Endothelial cell of umbilical vein (primary cell): Measurements from ENCODE around the gene RAP1GAP2. TPM values are rescaled to one million over a fixed set of nuclear protein-coding genes. Genes with fewer than 3 reads are reported as not detected.

Experiments used
- BruUV-seq: library from RNA; stranded (reverse); fragments of 400-500 nt; replicated peaks from 2 replicates; lab custom pipeline; 2021; lab: Mats Ljungman, UMichigan
- CTCF ChIA-PET: fragments of 300-600, 350-600 bp; sonication (Branson Sonifier 250); formaldehyde crosslinking; loops from one replicate; lab custom pipeline; 2021; ENCODE audit warnings: antibody characterized with exemption, inconsistent platforms; lab: Charles Lee
- POLR2A ChIA-PET: fragments of 300-600, 350-600 bp; sonication (Branson Sonifier 250); formaldehyde crosslinking; loops from one replicate; lab custom pipeline; 2021; ENCODE audit warnings: antibody characterized with exemption, inconsistent platforms; lab: Charles Lee
- DNase-seq: peaks from one replicate; pipeline ENCODE4 v3.0.0-alpha.2; 2011; ENCODE audit warnings: low read depth, low spot score
- FAIRE-seq: peaks from 2 replicates; lab custom pipeline; 2011; peaks lifted over from hg19 to GRCh38; lab: Jason Lieb, UNC
- H2AFZ ChIP-seq: 2 replicates; pipeline ENCODE4 v1.6.0; 2012; ENCODE audit warnings: low read depth, low read length, control low read depth, inconsistent platforms
- H3K27ac ChIP-seq: 2 replicates; pipeline ENCODE4 v1.5.1; 2011; ENCODE audit warnings: low read depth, mild to moderate bottlenecking, control low read depth, low read length, moderate library complexity; ENCODE audit not compliant: insufficient read depth
- H3K27me3 ChIP-seq, 2 experiments: 2 replicates each; pipeline versions ENCODE4 v1.6.0 to v1.6.1; 2011; ENCODE audit warnings: low read length in 2 of 2, mixed read lengths in 1 of 2; ENCODE audit not compliant: control insufficient read depth in 2 of 2, insufficient read depth in 2 of 2
- H3K36me3 ChIP-seq, 2 experiments: 2 replicates in 1 of 2; 3 replicates in 1 of 2; pipeline ENCODE4 v1.5.1; 2011; ENCODE audit warnings: low read length in 2 of 2, mild to moderate bottlenecking in 1 of 2, moderate library complexity in 1 of 2; ENCODE audit not compliant: control insufficient read depth in 2 of 2, insufficient read depth in 2 of 2; ENCODE audit errors: extremely low read depth in 1 of 2
- H3K4me1 ChIP-seq: 3 replicates; pipeline ENCODE4 v1.5.1; 2011; ENCODE audit warnings: mild to moderate bottlenecking, low read length; ENCODE audit not compliant: control insufficient read depth, insufficient read depth; ENCODE audit errors: extremely low read depth
- H3K4me2 ChIP-seq: 2 replicates; pipeline ENCODE4 v1.6.1; 2011; ENCODE audit warnings: low read length, control low read depth, mixed read lengths; ENCODE audit not compliant: insufficient read depth
- H3K4me3 ChIP-seq, 3 experiments: fragments of 200-600 bp in 1 of 3; sonication (generic), shearing (Covaris generic) in 1 of 3; replicated peaks in 1 of 3; 2 replicates each; pipeline ENCODE4 v1.5.1; 2011 to 2016; ENCODE audit warnings: control low read depth in 3 of 3, low read length in 3 of 3, mild to moderate bottlenecking in 2 of 3, inconsistent platforms in 1 of 3, low read depth in 1 of 3, moderate library complexity in 1 of 3; ENCODE audit not compliant: insufficient read depth in 1 of 3
- H3K79me2 ChIP-seq: 2 replicates; pipeline ENCODE4 v1.6.0; 2012; ENCODE audit warnings: low read length, inconsistent platforms; ENCODE audit not compliant: control insufficient read depth, insufficient read depth
- H3K9ac ChIP-seq: replicated peaks from 2 replicates; pipeline ENCODE3; 2011; ENCODE audit warnings: low read length, control low read depth; ENCODE audit not compliant: insufficient read depth; ENCODE audit errors: extremely low read depth
- H3K9me1 ChIP-seq: replicated peaks from 3 replicates; pipeline ENCODE4 v1.6.0; 2011; ENCODE audit warnings: mild to moderate bottlenecking, low read length; ENCODE audit not compliant: control insufficient read depth, insufficient read depth; ENCODE audit errors: extremely low read depth
- H3K9me3 ChIP-seq: replicated peaks from 2 replicates; pipeline ENCODE4 v1.5.1; 2012; ENCODE audit warnings: low read length, inconsistent platforms; ENCODE audit not compliant: control insufficient read depth, insufficient read depth
- H4K20me1 ChIP-seq: replicated peaks from 2 replicates; pipeline ENCODE3; 2011; ENCODE audit warnings: mild to moderate bottlenecking, low read length; ENCODE audit not compliant: control insufficient read depth, insufficient read depth; ENCODE audit errors: extremely low read depth
- CTCF ChIP-seq, 2 donors: IDR thresholded peaks; 1 replicate in 1 of 2; 2 replicates in 1 of 2; pipeline ENCODE4 v1.5.1; 2011; ENCODE audit warnings: low read length in 2 of 2, mild to moderate bottlenecking in 2 of 2, moderate library complexity in 2 of 2, control low read depth in 1 of 2, inconsistent platforms in 1 of 2, low read depth in 1 of 2; ENCODE audit not compliant: insufficient read depth in 1 of 2; ENCODE audit errors: extremely low read depth in 1 of 2
- EZH2 ChIP-seq: IDR thresholded peaks from 2 replicates; pipeline ENCODE4 v1.6.1; 2012; ENCODE audit warnings: borderline replicate concordance, low read depth, mild to moderate bottlenecking, moderate library complexity, low read length, inconsistent platforms; ENCODE audit not compliant: severe bottlenecking
- MAX ChIP-seq: IDR thresholded peaks from 2 replicates; pipeline ENCODE4 v1.6.1; 2011; ENCODE audit not compliant: insufficient read depth, insufficient read length
- MYC ChIP-seq: IDR thresholded peaks from one replicate; pipeline ENCODE4 v1.6.1; 2011; ENCODE audit warnings: mild to moderate bottlenecking, low read depth, low read length
- dilution Hi-C: fragments of 300-500 bp; cut with MboI; formaldehyde crosslinking; loops from one replicate; pipeline ENCODE4 v1.15.0; 2019; ENCODE audit warnings: low sequenced_read_pairs; ENCODE audit not compliant: extremely low pct_ligation_motif_present
- intact Hi-C: fragments of 100-400 bp; cut with micrococcal nuclease; formaldehyde crosslinking; loops from one replicate; pipeline ENCODE4 v1.10.0; 2022
- polyA plus RNA-seq, 4 experiments: library from polyadenylated mRNA; depleted of rRNA in 3 of 4; stranded (reverse) in 3 of 4; unstranded in 1 of 4; fragments of >200 nt; gene quantifications; 2 replicates each; pipeline versions ENCODE4 v1.2.1 to v1.2.3, GENCODE V29; 2011 to 2012; ENCODE audit warnings: missing spikeins in 1 of 4
- total RNA-seq: library from RNA; stranded (reverse); gene quantifications from 2 replicates; pipeline ENCODE4 v1.2.3, GENCODE V29; 2021

RAP1GAP2 gene
- total and polyA plus RNA-seq, 2 donors (not counting 3 experiments of a cell fraction or from before 2014, with no cell fraction given) = 1.4 to 3.6 TPM

- H3K4me1 ChIP-seq = peaks cover 7% of the 10 kb centered on the region
- no peaks in the 10 kb centered on the region for H4K20me1 ChIP-seq
- CTCF ChIA-PET = interaction anchor here (1.2 kb wide), 1 partner anchor 158 kb away, joined by 3 read pairs; no protein-coding TSS in a partner anchor
- dilution Hi-C loops (no loop called here), intact Hi-C loops (no loop called here)
- no peaks in the 10 kb centered on the region for H3K9me3 ChIP-seq
- no peaks in the 10 kb centered on the region for H3K79me2 ChIP-seq
- no peaks in the 10 kb centered on the region for H3K36me3 ChIP-seq
- POLR2A ChIA-PET = no interaction called here
- H3K9me1 ChIP-seq = no peaks in the 10 kb centered on the region
- no peak overlapping the region for H3K9ac ChIP-seq
- H3K4me3 ChIP-seq = peak overlapping the region in 1 of 3 experiments; percentile 7
- FAIRE-seq (no peak), DNase-seq (no peak)
- no peak overlapping the region for H3K27ac ChIP-seq
- BruUV-seq = no TSS peak
- H3K4me2 ChIP-seq = peak overlapping the region; percentile 60
- peaks cover 37 to 47% of the 10 kb centered on the region in 2 experiments for H3K27me3 ChIP-seq
- TF ChIP-seq MAX (no peak), MYC (no peak), CTCF (IDR thresholded peaks at IDR 0.05; ENCODE audit: extremely low read depth in 1 of 2, insufficient read depth in 1 of 2, low read depth in 1 of 2, low read length in 2 of 2) (no peak), EZH2 (peak; percentile 87)
- peak overlapping the region; percentile 48 for H2AFZ ChIP-seq
Observed at GRCh38 chr17:2854143-2855055, 58.2 kb downstream of the RAP1GAP2 start.
